ENCODE results near the gene TTYH1. TPM values are rescaled to one million over a fixed set of nuclear protein-coding genes. Genes with fewer than 3 reads are reported as not detected.

Gene TTYH1
- total RNA-seq, 2 donors from 2014 or later, result 0.47 to 2.4 TPM

DNA sequence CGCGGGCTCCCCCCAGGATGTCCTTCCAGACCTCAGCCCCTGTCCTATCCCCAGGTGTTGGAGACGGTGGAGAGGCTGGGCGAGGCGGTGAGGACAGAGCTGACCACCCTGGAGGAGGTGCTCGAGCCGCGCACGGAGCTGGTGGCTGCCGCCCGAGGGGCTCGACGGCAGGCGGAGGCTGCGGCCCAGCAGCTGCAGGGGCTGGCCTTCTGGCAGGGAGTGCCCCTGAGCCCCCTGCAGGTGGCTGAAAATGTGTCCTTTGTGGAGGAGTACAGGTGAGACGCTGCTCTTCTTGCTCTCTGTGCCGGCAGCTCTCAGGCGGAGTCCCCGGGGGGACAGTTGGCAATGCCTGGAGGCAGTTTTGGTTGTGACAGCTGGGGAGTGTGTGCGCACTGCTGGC is 6.9 kb downstream of the TTYH1 start:
- no peak overlapping the region for H3K27ac ChIP-seq
- DNase-seq, result no peak

DNA sequence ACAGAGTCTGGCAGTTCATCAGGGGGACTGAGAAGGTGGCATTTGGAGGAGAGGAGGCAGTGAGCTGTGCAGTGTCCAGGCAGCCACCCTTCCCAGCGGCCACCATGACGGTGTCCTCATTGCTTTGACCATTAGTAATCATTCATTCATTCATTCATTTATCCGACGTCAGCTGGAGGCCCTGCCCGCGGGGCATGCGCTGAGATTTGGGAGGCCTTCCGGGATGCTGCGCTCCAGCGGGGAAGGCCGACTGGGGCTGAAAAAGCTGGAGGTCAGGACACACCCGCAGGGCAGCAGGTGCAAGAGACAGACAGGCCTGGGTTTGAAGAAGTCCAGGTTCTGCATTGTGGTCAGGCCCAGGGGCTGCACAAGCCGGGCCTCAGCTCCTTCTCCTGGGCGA is 8.9 kb downstream of the TTYH1 start:
- TF ChIP-seq, protein P1, sequence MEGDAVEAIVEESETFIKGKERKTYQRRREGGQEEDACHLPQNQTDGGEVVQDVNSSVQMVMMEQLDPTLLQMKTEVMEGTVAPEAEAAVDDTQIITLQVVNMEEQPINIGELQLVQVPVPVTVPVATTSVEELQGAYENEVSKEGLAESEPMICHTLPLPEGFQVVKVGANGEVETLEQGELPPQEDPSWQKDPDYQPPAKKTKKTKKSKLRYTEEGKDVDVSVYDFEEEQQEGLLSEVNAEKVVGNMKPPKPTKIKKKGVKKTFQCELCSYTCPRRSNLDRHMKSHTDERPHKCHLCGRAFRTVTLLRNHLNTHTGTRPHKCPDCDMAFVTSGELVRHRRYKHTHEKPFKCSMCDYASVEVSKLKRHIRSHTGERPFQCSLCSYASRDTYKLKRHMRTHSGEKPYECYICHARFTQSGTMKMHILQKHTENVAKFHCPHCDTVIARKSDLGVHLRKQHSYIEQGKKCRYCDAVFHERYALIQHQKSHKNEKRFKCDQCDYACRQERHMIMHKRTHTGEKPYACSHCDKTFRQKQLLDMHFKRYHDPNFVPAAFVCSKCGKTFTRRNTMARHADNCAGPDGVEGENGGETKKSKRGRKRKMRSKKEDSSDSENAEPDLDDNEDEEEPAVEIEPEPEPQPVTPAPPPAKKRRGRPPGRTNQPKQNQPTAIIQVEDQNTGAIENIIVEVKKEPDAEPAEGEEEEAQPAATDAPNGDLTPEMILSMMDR (IDR thresholded peaks at IDR 0.05), result no peak
- intact Hi-C loops (cut with DNase I), result no loop called here
- Histone ChIP-seq H3K9ac (ENCODE audit: low read depth in 2 of 2, low read length in 2 of 2) (no peak overlapping the region), H3K27ac (no peak overlapping the region), H3K36me3 (no peaks in the 10 kb centered on the region), H3K9me3 (no peaks in the 10 kb centered on the region), H3K27me3 (peaks cover 8% of the 10 kb centered on the region), H3K4me1 (no peaks in the 10 kb centered on the region), H3K4me3 (no peak overlapping the region)
- DNase-seq, result no peak

More for the DNA sequence above, 6.9 kb downstream of the TTYH1 start:
- peaks cover 6% of the 10 kb centered on the region for H3K27me3 ChIP-seq
- no peaks in the 10 kb centered on the region for H3K9me3 ChIP-seq
- H3K4me1 ChIP-seq, result no peaks in the 10 kb centered on the region
- no peak overlapping the region for H3K9ac ChIP-seq (ENCODE audit: low read depth in 2 of 2, low read length in 2 of 2)
- no peaks in the 10 kb centered on the region for H3K36me3 ChIP-seq
- intact Hi-C loops (cut with DNase I), result no loop called here
- TF ChIP-seq, protein P1 (IDR thresholded peaks at IDR 0.05), result no peak
- H3K4me3 ChIP-seq, result no peak overlapping the region

DNA sequence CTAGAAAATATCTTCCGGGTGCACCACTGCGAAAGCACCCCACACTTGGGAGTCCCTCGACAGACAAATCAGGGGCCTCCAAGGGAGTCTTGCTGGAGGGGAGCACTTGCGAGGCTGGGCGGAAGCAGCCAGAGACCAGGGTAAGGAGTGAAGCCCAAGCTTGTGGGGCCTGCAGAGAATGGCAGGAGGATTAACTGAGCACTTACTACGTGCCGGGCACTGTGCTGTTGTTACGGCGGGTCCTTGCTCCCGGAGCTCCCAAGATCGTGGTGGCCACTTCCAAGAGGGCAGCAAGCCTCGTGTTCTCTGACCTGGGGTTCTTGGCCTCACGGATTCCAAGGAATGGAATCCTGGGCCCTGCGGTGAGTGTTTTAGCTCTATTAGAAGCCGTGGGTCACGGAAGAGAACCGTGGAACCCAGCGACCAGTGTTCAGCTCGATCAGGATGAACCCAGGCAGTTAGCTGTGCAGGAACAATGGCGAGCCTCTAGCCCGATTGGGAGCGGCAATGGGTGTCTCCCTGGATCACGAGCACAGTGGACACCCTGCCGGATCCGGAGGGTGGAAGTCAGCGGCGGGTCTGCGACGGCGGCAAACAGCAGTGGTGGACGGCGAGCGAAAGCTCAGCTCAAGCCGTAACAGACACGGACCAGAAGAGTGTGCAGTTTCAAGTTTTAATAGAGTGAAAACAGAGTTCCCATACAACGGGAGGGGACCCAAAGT is 9.6 kb downstream of the TTYH1 start:
- Histone ChIP-seq H3K27me3 (peaks cover 12% of the 10 kb centered on the region), H3K9ac (ENCODE audit: low read depth in 2 of 2, low read length in 2 of 2) (no peak overlapping the region), H3K36me3 (no peaks in the 10 kb centered on the region), H3K4me1 (no peaks in the 10 kb centered on the region), H3K4me3 (no peak overlapping the region), H3K27ac (no peak overlapping the region), H3K9me3 (no peaks in the 10 kb centered on the region)
- no peak for DNase-seq
- TF ChIP-seq, protein P1 (IDR thresholded peaks at IDR 0.05), result no peak
- intact Hi-C loops (cut with DNase I), result no loop called here

DNA sequence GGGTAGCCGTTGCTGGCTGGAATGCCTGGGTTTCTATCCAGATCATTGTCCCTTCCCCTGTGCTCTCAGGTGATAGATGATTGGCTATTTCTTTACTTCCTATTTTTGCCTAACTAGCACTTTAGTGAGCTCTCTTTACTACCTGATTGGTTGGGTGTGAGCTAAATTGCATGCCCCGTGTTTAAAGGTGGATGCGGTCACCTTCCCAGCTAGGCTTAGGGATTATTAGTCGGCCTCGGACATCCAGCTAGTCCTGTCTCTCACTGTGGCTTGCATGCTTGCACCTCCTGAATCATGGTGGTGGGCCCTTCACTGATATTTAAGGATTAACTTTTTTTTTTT is 10.1 kb downstream of the TTYH1 start:
- intact Hi-C loops (cut with DNase I), result no loop called here
- H3K9me3 ChIP-seq, result no peaks in the 10 kb centered on the region
- no peaks in the 10 kb centered on the region for H3K36me3 ChIP-seq
- no peak overlapping the region for H3K4me3 ChIP-seq
- H3K4me1 ChIP-seq, result no peaks in the 10 kb centered on the region
- H3K27ac ChIP-seq, result no peak overlapping the region
- H3K9ac ChIP-seq (ENCODE audit: low read depth in 2 of 2, low read length in 2 of 2), result no peak overlapping the region
- peaks cover 16% of the 10 kb centered on the region for H3K27me3 ChIP-seq
- DNase-seq, result no peak
- TF ChIP-seq, protein P1 (IDR thresholded peaks at IDR 0.05), result no peak

DNA sequence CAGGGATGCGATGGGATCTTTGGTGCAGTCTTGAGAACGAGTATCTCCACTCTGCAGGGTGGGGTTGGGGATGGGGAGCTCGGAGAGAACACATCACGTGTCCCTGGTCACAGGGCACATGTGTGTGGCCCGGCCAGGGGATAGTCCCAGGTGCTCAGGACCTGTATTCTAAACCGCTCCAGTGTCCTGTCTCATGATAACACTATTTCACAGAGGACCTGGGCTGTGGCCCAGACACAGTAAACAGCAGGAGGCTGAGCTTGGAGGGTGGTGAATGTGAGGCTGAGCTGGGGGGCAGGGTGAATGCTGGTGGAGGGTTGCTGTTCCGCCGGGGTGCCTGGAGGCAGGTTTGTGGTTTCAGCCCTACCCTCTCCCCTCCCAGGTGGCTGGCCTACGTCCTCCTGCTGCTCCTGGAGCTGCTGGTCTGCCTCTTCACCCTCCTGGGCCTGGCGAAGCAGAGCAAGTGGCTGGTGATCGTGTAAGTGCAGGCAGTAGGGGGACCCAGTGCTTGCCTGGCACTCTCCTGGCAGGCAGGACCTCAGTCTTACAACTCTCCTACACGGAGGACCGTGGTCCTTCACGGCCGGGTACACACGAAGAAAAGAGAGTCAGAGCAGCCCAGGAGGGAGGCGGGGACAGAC is 11.1 kb downstream of the TTYH1 start:
- intact Hi-C loops (cut with DNase I), result no loop called here

More for the DNA sequence above, 11.1 kb downstream of the TTYH1 start:
- no peak for DNase-seq
- Histone ChIP-seq H3K9me3 (no peaks in the 10 kb centered on the region), H3K4me1 (no peaks in the 10 kb centered on the region), H3K27ac (no peak overlapping the region), H3K4me3 (no peak overlapping the region), H3K27me3 (peaks cover 14% of the 10 kb centered on the region), H3K36me3 (no peaks in the 10 kb centered on the region), H3K9ac (ENCODE audit: low read depth in 2 of 2, low read length in 2 of 2) (no peak overlapping the region)
- TF ChIP-seq, protein P1 (IDR thresholded peaks at IDR 0.05), result no peak

Data from colonic mucosa (tissue), 4 donors.